GM12872 (cell line): Measurements from ENCODE around the gene PACSIN1.

Source experiments
- TF ChIP-seq, protein P1 (sequence below): IDR thresholded peaks from 3 replicates; pipeline ENCODE4 v1.5.1; 2011; ENCODE audit warnings: low read depth, mild to moderate bottlenecking, low read length, moderate library complexity; ENCODE audit not compliant: insufficient read depth

PACSIN1 gene

DNA sequence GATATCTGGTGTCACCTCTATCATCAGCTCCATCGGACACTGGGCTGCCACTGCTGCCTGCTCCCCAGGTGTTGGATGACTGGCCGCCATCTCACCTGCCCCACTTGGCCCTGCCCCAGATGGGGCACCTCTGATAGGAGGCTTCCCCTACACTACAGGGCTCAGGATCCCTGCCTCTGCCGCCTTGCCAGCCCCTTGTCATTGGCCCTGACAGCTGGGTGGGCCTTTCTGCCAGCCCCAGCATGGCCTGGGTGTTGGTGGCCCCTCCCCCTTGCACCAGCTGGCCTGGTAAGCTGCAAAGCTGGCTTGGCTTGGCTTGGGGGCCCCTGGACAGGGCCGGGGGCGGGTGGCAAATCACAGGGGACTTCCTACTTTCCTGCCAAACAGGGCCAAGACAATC, 10.6 kb downstream of the PACSIN1 start:
- TF ChIP-seq, protein P1, sequence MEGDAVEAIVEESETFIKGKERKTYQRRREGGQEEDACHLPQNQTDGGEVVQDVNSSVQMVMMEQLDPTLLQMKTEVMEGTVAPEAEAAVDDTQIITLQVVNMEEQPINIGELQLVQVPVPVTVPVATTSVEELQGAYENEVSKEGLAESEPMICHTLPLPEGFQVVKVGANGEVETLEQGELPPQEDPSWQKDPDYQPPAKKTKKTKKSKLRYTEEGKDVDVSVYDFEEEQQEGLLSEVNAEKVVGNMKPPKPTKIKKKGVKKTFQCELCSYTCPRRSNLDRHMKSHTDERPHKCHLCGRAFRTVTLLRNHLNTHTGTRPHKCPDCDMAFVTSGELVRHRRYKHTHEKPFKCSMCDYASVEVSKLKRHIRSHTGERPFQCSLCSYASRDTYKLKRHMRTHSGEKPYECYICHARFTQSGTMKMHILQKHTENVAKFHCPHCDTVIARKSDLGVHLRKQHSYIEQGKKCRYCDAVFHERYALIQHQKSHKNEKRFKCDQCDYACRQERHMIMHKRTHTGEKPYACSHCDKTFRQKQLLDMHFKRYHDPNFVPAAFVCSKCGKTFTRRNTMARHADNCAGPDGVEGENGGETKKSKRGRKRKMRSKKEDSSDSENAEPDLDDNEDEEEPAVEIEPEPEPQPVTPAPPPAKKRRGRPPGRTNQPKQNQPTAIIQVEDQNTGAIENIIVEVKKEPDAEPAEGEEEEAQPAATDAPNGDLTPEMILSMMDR = no peak

DNA sequence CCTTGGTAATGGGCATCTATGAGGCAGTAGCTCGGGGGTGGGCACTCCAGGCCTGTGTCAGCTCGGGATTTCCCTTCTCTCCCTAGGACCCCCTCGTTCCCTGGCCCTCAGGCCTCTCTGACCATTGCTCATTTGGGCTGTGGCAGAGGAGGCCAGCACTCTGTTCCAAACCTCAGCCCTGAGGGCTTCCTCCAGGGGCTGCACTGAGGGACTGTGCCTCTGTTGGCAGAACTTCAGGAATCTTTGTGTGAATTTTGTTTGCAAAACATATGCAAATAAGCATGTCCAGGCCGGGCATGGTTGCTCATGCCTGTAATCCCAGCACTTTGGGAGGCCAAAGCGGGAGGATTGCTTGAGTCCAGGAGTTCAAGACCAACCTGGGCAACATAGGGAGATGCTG, 11.0 kb downstream of the PACSIN1 start:
- TF ChIP-seq, protein P1 = no peak

DNA sequence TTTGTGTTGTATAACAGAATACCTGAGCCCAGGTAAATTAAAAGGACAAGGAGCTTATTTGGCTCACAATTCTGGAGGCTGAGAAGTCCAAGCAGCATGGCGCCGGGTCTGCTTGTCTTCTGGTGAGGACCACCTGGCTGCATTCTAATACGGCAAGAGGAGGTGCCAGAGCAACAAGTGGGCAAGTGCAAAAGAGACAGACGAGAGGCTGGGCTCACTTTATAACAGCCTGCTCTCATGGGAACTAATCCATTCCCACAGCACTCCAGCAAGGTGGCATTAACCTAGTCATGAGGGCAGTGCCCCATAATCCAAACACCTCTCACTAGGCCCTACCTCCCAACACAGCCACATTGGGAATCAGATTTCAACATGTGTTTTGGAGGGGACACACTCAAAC, 12.9 kb downstream of the PACSIN1 start:
- TF ChIP-seq, protein P1 = no peak

DNA sequence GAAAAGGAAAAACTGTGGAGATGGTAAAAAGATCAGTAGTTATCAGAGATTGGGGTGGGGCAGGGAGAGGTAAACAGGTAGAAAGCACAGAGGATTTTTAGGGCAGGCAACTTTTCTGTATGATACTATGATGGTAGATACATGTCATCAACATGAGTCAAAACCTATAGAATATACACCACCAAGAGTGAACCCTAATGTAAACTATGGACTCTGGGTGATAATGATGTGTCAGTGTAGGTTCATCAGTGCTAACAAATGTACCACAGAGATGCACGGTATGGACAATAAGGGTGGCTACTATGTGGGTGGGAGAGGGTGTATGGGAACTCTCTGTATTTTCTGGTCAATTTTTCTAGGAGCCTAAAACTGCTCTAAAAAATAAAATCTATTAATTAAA, 18.5 kb downstream of the PACSIN1 start:
- TF ChIP-seq, protein P1 = no peak

DNA sequence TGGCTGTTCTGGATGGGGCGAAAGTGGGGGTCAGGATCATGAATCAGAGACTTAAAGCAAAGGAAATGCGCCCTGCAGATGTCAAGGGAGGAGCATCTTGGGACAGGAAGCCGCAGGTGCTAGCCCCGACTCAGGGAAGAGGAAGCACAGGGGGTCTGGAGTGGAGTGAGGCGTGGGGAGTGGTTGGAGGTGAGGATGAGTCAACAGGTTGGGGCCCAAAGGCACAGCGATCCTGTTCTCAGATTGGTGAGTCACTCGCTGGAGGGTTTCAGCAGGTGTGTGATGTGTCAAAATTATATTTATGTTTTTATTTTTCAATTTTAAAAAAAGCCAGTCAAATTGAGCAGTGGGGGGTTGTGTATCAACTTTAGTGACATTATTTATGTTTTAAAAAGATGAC, 19.0 kb downstream of the PACSIN1 start:
- TF ChIP-seq, protein P1 = no peak

DNA sequence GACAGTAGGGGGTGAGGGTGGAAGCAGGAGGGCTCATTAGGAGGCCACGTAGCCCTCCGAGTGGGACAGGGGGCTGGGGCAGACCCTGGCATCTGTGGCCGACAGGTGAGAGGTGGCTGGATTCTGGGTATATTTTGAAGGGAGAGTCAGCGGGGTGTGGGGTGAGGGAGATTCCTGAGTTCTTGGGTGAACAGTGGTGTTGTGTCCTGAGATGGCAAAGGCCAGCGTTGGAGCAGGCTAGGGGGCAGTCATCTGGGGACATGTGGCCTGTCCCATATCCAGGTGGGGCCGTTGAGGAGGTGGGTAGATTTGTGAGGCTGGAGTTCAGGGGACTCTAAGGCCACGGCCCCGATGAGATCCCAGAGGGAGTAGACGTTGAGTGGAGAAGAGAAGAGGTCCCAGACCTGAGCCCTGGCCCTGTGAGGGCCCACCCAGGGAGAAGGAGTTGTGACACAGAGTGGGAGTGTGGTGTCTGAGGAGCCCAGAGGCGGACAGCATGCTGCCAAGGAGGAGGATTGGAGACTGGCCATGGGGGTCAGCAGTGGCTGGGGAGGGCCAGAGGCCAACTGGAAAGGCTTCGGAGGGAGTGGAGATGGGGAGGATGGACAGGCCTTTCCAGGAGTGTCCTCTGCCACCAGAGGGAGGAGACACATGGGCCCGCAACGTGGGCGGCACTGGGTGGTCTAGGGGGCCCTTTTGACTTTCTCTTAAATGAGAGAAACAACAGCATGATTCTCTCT, 19.6 kb downstream of the PACSIN1 start:
- TF ChIP-seq, protein P1 = no peak

DNA sequence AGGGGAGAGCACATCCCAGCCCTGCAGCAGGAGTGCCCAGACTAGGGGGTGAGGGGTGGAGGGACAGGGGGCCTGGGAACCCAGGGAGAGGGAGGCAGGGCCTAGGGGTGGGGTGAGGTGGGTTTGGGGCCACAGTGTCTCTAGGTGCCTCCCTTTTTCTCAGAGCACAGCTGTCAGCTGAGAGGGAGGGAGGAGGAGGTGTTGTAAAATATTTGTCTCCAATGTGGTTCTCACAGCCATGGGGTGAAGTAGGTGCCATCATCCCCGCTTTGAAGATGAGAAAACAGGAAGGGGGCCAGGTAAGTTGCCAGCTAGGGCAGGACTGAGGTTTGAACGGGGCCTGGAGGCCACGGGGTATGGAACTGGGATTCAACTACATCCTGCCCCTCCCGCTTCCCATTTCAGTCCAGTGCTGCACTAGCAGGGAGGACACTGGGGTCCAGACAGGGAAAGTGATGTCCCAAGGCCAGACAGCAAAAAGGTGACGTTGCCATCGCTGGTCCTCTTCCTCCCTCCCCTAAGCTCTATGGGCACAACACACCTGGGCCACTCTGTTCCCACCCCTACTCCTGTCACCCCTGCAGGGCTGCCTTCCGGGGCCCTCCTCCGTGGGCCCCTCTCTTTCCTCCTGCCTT, 20.3 kb downstream of the PACSIN1 start:
- TF ChIP-seq, protein P1 = no peak
